ENCODE results near the gene KANK2.

DNA sequence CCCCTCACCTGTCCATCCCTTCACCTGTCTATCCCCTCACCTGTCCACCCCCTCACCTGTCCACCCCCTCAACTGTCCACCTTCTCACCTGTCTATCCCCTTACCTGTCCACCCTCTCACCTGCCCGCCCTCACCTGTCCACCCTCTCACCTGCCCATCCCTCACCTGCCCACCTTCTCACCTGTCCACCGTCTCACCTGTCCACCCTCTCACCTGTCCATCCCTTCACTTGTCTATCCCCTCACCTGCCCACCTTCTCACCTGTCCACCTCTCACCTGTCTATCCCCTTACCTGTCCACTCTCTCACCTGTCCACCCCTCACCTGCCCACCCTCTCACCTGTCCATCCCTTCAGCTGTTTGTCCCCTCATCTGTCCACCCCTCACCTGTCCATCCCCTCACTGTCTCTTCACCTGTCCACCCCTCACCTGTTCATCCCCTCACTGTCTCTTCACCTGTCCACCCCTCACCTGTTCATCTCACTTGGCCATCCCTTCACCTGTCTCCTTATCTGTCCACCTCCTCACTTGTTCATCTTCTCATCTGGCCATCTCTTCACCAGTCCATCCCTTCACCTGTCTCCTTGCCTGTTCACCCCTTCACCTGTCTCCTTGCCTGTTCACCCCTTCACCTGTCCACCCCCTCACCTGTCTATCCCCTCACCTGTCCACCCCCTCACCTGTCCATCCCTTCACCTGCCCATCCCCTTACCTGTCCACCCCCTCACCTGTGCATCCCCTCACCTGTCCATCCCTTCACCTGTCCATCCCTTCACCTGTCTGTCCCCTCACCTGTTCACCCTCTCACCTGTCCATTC, 12.7 kb upstream of the KANK2 start:
- TF ChIP-seq TAF1 (IDR thresholded peaks at IDR 0.05; ENCODE audit: low read depth, low read length) (no peak), POLR2AphosphoS5 (IDR thresholded peaks at IDR 0.05; ENCODE audit: low read depth, low read length) (no peak), POLR2A (IDR thresholded peaks at IDR 0.05; ENCODE audit: low read depth, low read length) (no peak), PAX5 (IDR thresholded peaks at IDR 0.05; ENCODE audit: insufficient read depth, low read length, severe bottlenecking) (no peak)

Data from GM12891 (cell line).